ENCODE measurements around the gene DDRGK1. TPM values are rescaled to one million over a fixed set of nuclear protein-coding genes. Genes with fewer than 3 reads are reported as not detected.
"Not testable (repeated sequence)": the region's sequence is repeated elsewhere in the genome, so short reads cannot be mapped to it uniquely, and the experiment has no call there.

DDRGK1 gene
- total and polyA plus RNA-seq, 8 donors, result 2.3 to 108 (median 52.4) TPM

DNA sequence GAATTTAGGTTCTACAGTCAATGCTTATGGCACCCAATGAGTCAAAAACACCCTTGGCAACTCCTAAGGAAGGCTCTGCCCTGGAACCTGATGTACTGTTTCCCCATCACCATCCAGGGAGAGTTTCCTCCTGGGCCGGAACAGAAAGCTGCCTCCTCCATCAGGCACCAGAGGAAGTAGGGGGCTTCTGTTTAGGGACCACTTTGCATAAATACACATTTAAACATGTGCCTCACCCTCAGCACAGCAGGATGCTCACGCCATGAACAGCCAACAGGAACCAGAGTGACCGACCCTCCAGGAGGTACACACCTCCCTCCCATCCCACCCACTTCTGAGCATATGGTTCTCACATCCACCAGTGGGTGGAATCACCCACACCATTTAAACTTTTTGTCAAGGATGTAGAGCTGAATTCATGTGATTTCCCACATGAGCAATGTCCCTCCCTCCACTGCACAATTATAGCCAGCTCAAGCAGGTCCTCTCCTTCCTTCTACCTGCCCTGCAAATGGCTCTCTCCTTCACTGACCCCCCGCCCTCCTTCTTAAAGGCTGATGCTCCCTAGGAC is 14.8 kb downstream of the DDRGK1 start:
- Histone ChIP-seq H3K9me3 (no peaks in the 10 kb centered on the region), H3K27ac (no peak overlapping the region), H3K4me3 (no peak overlapping the region), H3K36me3 (peaks cover 51 to 69% (median 65%) of the 10 kb centered on the region in 4 donors), H3K27me3 (no peaks in the 10 kb centered on the region), H3K4me1 (no peaks in the 10 kb centered on the region)
- intact Hi-C loops (cut with DNase I; ENCODE audit: low total_unique reads), result no loop called here
- DNase-seq, result no peak
- 75 to 93% (median 87%) methylated on average over 4 of the region's 4 CpGs for WGBS, 5 donors
- TF ChIP-seq, protein P1, sequence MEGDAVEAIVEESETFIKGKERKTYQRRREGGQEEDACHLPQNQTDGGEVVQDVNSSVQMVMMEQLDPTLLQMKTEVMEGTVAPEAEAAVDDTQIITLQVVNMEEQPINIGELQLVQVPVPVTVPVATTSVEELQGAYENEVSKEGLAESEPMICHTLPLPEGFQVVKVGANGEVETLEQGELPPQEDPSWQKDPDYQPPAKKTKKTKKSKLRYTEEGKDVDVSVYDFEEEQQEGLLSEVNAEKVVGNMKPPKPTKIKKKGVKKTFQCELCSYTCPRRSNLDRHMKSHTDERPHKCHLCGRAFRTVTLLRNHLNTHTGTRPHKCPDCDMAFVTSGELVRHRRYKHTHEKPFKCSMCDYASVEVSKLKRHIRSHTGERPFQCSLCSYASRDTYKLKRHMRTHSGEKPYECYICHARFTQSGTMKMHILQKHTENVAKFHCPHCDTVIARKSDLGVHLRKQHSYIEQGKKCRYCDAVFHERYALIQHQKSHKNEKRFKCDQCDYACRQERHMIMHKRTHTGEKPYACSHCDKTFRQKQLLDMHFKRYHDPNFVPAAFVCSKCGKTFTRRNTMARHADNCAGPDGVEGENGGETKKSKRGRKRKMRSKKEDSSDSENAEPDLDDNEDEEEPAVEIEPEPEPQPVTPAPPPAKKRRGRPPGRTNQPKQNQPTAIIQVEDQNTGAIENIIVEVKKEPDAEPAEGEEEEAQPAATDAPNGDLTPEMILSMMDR (IDR thresholded peaks at IDR 0.05), result no peak
- no peak for TF ChIP-seq POLR2AphosphoS5 (IDR thresholded peaks at IDR 0.05)
- TF ChIP-seq EP300 (IDR thresholded peaks at IDR 0.05), result no peak
- TF ChIP-seq POLR2A (IDR thresholded peaks at IDR 0.05), result no peak

DNA sequence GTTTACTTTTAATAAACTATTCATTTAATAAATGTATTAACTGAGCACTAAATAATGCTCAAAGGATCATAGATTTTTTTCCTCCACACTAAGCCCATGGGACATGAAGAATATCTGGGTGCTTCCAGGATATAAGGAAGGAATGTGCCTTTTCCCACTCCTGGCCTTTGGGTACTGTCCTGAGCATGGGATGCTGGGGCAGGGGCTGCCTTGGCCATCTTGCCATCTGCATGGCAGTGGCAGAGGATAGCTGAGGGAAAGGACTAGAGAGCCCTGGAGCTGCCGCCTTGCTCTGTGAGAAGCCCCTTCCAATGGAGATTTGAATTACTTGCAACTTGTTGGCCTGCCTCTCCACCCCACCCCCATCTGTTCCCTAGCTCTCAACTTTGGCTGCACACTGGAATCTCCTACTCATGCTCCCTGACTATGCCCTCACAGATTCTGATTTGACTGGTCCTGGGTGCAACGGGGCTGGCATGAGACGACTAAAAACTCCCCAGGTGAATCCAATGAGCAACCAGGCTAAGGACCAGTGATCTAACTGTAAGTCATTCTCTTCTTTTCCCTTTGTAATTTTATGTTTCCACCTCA is 15.6 kb downstream of the DDRGK1 start:
- no peak overlapping the region for H3K27ac ChIP-seq
- no peaks in the 10 kb centered on the region for H3K9me3 ChIP-seq
- intact Hi-C loops (cut with DNase I; ENCODE audit: low total_unique reads), result no loop called here
- 78 to 97% (median 87%) methylated on average over 3 of the region's 3 CpGs for WGBS, 5 donors
- H3K4me1 ChIP-seq, result no peaks in the 10 kb centered on the region
- H3K27me3 ChIP-seq, result no peaks in the 10 kb centered on the region
- DNase-seq, result no peak
- TF ChIP-seq POLR2AphosphoS5 (IDR thresholded peaks at IDR 0.05), result no peak
- no peak for TF ChIP-seq POLR2A (IDR thresholded peaks at IDR 0.05)
- no peak for TF ChIP-seq EP300 (IDR thresholded peaks at IDR 0.05)
- TF ChIP-seq, protein P1 (IDR thresholded peaks at IDR 0.05), result no peak
- H3K36me3 ChIP-seq, result peaks cover 44 to 62% (median 58%) of the 10 kb centered on the region in 4 donors
- H3K4me3 ChIP-seq, result no peak overlapping the region

DNA sequence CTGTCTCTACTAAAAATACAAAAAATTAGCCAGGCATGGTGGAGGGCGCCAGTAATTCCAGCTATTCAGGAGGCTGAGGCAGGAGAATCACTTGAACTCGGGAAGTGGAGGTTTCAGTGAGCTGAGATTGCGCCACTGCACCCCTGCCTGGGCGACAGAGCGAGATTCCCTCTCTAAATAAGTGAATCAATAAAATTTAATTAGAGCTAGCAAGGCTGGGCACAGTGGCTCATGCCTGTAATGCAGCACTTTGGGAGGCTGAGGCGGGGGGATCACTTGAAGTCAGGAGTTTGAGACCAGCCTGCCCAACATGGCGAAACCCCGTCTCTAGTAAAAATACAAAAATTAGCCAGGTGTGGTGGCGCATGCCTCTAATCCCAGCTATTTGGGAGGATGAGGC is 16.6 kb downstream of the DDRGK1 start:
- H3K36me3 ChIP-seq, result peaks cover 34 to 52% (median 47%) of the 10 kb centered on the region in 4 donors
- WGBS, 5 donors, result 93 to 98% (median 94%) methylated on average over 9 of the region's 9 CpGs
- H3K27ac ChIP-seq; intact Hi-C loops (cut with DNase I; ENCODE audit: low total_unique reads); H3K4me3 ChIP-seq; H3K27me3 ChIP-seq; DNase-seq; H3K4me1 ChIP-seq; H3K9me3 ChIP-seq: not testable (repeated sequence)

DNA sequence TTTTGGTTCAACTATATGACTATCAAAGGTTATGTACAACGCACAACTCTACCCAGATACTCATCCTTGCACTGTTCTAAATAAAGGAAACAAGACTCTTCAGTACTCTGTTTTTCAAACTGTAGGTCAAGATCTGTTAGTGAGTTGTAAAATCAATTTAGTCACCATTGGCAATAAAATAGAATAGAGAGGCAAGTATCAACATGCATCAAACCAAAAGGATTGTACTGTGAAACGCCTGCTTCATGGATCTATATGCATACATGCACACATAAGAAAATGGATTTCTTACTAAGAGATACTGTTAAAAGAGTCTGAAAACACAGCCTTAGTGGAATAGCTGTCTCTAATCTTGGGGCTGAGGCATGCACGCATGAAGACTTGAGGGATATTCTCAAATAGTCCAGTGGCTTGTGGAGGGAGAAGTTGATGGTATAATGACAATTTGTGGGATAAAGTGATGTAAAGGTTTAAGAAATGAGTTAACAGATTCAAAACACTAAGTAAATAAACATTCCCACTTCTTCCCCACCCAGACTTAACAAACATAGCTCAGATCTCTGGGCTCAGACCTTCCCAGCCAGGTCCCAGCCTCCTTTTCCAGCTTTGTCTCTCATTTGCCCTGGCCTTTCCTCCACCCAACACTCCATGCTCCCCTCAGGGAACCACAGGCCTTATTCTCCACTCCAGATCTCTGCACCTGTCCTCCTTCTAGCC is 20.4 kb downstream of the DDRGK1 start:
- H3K9me3 ChIP-seq, result no peaks in the 10 kb centered on the region
- WGBS, 5 donors, result 76 to 88% (median 85%) methylated on average over 3 of the region's 3 CpGs
- intact Hi-C loops (cut with DNase I; ENCODE audit: low total_unique reads), result no loop called here

DNA sequence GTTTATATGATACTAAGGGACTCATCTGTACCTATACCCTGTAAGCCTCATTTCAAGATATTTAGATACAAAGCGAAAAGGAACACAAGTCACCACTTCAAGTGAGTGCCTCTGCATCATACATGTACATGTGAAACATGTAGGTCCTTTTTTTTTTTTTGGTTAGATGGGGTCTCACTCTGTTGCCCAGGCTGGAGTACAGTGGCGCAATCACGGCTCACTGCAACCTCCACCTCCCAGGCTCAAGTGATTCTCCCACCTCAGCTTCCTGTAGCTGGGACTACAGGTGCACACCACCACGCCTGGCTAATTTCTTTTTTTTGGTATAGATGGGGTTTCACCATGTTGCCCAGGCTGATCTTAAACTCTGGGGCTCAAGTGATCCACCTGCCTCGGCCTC is 22.1 kb downstream of the DDRGK1 start:
- DNase-seq; H3K27ac ChIP-seq; intact Hi-C loops (cut with DNase I; ENCODE audit: low total_unique reads); H3K4me3 ChIP-seq; H3K27me3 ChIP-seq; H3K9me3 ChIP-seq; H3K36me3 ChIP-seq: not testable (repeated sequence)
- WGBS, 5 donors, result 93 to 100% (median 96%) methylated on average over 5 of the region's 5 CpGs
- H3K4me1 ChIP-seq, result peaks cover 6 to 23% (median 15%) of the 10 kb centered on the region in 4 donors

More for the DNA sequence above, 20.4 kb downstream of the DDRGK1 start:
- Histone ChIP-seq H3K27me3 (no peaks in the 10 kb centered on the region), H3K4me1 (peaks cover 0 to 10% (median 6%) of the 10 kb centered on the region in 4 donors), H3K27ac (no peak overlapping the region), H3K36me3 (peaks cover 0 to 14% (median 9%) of the 10 kb centered on the region in 4 donors), H3K4me3 (no peak overlapping the region)
- no peak for TF ChIP-seq EP300 (IDR thresholded peaks at IDR 0.05)
- TF ChIP-seq POLR2A (IDR thresholded peaks at IDR 0.05), result no peak
- no peak for TF ChIP-seq POLR2AphosphoS5 (IDR thresholded peaks at IDR 0.05)
- TF ChIP-seq, protein P1 (IDR thresholded peaks at IDR 0.05), result no peak
- no peak for DNase-seq
